ENCODE results near the gene KIRREL3. TPM values are rescaled to one million over a fixed set of nuclear protein-coding genes. Genes with fewer than 3 reads are reported as not detected.

Gene KIRREL3
- total RNA-seq, 1 donor from 2014 or later = 0.09 TPM

DNA sequence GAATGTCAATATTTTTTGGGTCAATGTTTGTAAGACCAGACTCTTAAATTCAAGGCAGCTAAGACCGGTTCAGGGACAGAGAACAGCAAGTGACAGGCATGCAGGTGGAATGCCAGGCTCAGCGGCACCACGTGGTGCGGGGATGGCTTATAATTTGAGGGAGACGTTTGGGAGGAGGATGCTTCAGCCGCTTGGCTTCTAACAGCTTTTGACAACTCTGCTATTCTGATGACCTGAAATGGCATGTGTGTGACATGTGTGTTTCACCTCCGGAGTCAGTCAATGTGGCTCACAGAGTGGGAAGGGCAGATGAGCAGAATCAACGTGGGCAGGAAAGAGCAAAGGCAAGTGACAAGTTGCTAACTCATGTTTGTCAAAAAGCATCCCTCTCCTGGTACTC lies 228.3 kb downstream of the KIRREL3 start:
- DNase-seq (ENCODE audit: low spot score) = no peak
- intact Hi-C loops (cut with DNase I) = no loop called here
- ATAC-seq = no peak

- intact Hi-C loops (cut with DNase I) = no loop called here
- ATAC-seq (no peak), DNase-seq (ENCODE audit: low spot score) (no peak)
Observed at GRCh38 chr11:126768702-126769101, 231.9 kb downstream of the KIRREL3 start.

DNA sequence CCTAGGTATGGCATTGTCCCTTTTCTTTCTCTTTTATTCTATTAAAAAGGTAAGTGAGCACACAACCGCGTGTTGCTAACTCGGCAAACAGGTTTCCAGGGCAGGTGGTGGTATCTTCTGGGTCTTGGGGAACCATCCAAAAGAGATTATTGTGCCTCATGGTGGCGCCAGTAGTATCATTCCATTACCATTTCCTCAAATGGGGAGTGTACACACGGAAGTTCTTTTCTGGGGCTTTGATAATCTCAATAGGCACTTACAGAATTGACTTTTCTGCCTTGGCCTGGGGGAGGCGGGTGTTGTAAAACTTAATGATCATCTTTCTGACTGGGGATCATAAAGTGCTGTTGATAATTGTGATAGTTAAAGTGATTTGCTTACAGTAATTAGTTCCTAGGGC lies 234.1 kb downstream of the KIRREL3 start:
- no peak for ATAC-seq
- intact Hi-C loops (cut with DNase I) = no loop called here
- DNase-seq (ENCODE audit: low spot score) = no peak

DNA sequence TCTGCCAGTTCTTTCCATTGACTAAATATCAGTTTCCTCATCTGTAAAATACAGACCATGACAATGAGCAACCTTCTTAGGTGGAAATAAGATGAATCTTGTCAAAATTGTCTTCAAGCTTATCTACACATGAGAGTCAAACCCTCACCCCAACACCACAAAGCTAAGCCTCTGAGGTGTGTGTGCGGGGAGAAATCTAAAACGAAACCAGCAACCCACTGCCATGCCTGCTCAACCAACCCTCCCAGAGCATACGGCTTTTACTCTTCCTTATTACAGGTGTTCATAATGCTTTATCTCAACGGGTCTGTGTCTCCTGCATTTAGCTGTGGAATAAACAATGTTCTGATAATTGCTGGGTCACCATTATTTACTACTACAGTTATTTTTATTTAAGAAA lies 235.4 kb downstream of the KIRREL3 start:
- no peak for ATAC-seq
- DNase-seq (ENCODE audit: low spot score) = no peak

DNA sequence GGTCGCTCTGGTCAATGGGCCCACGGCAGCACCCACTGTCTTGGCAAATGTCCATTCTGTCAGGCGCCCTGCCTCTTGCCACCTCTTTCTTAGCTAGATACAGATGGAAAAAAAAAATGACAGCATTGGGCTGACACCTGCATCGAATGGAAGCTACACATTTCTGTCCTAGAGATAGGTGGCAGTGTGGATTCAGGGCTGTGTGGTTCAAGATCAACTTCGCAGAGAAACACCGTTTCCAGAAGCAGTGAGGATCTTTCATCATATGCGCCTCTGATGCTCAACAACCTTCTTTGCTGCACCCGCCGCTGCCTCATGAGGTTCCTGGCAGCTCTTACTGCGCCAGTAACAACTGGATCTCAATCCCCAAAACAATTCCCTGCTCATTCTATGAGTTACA lies 236.3 kb downstream of the KIRREL3 start:
- ATAC-seq = no peak
- intact Hi-C loops (cut with DNase I) = no loop called here
- no peak for DNase-seq (ENCODE audit: low spot score)

More for the DNA sequence above, 235.4 kb downstream of the KIRREL3 start:
- intact Hi-C loops (cut with DNase I) = no loop called here

DNA sequence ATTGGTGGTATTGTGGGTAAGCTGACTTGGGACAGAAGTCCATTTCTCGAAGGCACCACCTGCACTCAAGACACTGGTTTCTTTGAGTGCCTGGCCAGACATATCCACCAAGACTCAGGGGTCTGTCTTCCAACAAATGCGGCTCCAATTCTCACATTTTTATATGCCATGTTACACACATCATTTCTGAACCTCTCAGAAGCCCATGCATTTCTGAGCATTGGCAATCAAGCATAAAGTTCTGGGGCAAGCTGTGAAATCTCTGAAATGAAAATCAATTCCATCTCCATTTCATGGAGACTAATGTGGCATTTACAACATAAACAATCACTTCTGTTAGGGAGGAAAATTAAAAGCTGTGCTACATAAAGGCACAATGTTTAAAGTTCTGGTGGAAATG lies 243.7 kb downstream of the KIRREL3 start:
- ATAC-seq = no peak
- no peak for DNase-seq (ENCODE audit: low spot score)
- intact Hi-C loops (cut with DNase I) = no loop called here

- intact Hi-C loops (cut with DNase I) = no loop called here
- DNase-seq (ENCODE audit: low spot score) (no peak), ATAC-seq (no peak)
Observed at GRCh38 chr11:126756421-126756820, 244.1 kb downstream of the KIRREL3 start.

- ATAC-seq (no peak), DNase-seq (ENCODE audit: low spot score) (no peak)
- intact Hi-C loops (cut with DNase I) = no loop called here
Observed at GRCh38 chr11:126755526-126755925, 245.0 kb downstream of the KIRREL3 start.

DNA sequence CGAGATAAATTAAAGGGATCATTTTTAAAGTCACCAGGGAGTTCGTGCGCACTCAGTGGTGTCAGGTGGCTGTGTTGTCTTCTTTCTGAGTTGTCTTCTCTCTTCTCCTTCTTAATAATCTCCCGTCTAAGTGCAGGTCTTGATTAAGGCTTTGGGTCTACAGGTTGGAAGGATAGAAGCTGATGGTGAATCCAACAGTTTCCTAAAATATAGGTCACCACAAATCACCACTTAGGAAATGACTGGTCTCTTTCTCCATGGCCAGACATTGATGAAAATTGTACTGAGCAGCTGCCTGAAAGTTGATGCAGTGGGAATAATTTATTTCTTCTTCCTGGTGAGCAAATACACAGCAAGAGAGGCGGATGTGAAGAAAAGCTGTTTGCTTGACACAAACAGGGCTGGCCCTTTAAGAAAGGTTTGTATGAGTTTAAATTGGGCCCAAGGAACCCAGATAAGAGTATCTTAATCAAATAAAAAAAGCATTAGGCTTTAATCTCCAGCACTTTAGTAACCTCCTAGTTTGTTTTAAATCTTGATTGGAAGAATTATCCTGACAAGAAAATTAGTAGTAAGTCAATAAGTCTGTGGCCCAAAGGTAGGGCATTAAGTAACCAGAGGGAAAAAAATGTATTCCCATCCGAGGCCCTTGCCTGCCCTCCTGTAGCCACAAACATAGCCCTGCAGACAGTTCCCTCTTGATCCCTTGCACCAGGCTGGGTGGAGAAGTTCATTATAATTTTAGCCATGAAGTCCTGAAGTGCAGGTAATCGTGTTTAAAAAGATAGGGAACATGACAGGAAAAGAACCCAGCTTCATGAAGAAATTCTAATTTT lies 245.8 kb downstream of the KIRREL3 start:
- intact Hi-C loops (cut with DNase I) = no loop called here
- DNase-seq (ENCODE audit: low spot score) = no peak
- no peak for ATAC-seq

DNA sequence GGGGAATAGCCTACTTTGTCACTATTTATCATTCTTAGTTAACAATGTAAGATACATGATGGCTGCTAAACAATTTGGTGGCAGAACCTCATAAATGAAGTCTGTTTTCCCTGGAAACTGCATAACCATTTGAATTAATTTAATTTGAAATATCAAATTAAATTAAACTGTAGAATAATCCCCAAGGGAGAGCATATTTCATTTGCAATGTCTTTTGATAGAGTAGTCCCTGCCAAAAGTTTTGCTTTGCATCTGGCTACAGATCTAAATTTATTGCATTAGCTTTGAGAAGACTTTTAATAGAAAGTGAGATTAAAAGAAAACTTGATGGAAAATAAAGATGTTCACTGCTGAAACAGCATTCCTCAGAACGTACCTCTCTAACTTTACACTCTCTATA lies 246.6 kb downstream of the KIRREL3 start:
- intact Hi-C loops (cut with DNase I) = no loop called here
- DNase-seq (ENCODE audit: low spot score) (no peak), ATAC-seq (no peak)

- no peak for ATAC-seq
- DNase-seq (ENCODE audit: low spot score) = no peak
- intact Hi-C loops (cut with DNase I) = no loop called here
Observed at GRCh38 chr11:126751242-126751641, 249.3 kb downstream of the KIRREL3 start.

DNA sequence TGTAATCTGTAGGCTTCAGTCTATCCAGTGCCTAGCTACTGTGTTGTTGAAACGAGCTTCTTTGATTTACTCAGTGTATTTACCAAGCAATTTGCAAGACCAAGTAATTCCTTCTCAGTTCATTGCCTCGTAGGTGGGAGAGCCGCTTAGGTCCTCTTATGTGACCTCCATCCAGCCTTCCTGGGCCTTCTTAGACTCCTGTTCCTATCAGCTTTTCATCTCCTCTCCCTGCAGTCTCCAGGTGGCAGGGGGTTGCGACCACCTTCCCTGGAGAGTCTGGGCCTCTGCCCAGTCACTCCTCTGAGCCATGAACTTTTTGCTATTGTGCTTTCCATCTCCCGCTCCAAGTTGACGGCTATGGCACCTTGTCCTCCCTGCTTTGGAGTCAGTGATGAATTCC lies 251.8 kb downstream of the KIRREL3 start:
- no peak for ATAC-seq
- DNase-seq (ENCODE audit: low spot score) = no peak
- intact Hi-C loops (cut with DNase I) = no loop called here

DNA sequence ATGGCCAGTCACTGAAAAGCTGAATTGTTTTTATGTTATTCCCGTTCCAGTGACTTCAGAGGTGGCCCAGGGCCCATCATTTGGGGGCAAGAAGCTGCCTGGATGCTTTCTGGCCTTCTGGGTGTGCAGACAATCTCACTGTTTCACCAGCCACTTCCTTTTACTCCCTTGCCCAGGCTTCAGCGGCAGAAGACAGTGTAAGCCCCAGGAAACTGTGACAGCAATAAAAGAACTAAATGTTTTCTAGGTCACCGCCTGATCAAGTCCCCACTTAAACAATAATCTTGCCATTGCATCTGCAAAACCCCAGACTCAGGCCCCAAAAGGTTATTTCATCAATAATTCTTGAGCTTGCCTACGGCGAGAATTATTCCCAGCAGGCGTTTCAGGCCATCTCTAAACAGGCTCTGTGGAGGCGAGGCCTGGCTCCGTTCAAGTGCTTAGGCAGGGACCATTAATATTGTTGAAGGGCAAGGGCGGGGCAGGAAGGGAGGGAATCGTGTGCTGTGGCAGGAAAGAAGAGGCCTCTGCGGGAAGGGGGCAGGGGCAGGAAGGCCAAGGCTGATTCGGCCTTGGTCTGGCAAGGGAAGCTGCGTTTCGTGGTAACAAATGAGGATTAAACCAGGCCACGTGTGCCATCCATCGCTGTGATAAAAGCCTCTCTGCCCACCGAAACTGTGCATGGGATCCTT lies 252.3 kb downstream of the KIRREL3 start:
- intact Hi-C loops (cut with DNase I) = no loop called here
- no peak for ATAC-seq
- no peak for DNase-seq (ENCODE audit: low spot score)

DNA sequence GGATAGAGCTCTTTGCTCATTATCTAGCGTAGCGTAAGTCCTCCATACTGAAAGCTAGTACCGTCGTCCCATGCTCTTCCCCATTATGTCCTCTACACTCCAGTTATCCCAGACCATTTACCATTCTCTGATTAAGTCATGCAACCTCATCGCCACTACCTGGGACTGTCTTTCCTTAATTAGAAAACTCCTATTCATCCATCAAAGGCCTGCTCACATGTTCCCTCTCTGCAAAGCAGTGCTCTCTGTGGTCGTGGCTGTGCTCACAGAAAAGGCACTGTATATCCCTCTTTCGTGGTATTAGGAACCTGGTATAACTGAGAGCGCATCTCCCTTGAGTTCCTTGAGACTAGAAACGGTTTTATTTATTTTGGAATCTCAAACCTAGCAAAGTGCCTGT lies 253.3 kb downstream of the KIRREL3 start:
- ATAC-seq (no peak), DNase-seq (ENCODE audit: low spot score) (no peak)
- intact Hi-C loops (cut with DNase I) = no loop called here

DNA sequence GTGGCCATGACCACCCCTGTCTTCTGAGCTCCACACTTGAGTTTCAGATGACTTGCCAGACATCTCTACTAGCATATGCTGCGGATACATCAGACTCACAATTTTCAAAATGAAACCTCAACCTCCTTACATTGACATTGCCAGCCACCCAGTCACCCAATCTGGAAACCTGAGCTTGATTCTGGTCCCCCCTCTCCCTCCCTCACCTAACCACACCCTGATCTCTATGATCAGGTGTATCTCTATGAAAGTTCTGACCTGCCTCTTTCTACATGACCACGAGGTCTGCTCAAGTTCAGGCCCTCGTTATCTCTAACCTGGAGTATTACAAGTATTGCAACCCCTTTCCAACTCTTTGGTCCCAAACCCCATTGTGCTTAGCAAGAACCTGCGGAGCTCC lies 254.1 kb downstream of the KIRREL3 start:
- intact Hi-C loops (cut with DNase I) = no loop called here
- no peak for ATAC-seq
- DNase-seq (ENCODE audit: low spot score) = no peak

DNA sequence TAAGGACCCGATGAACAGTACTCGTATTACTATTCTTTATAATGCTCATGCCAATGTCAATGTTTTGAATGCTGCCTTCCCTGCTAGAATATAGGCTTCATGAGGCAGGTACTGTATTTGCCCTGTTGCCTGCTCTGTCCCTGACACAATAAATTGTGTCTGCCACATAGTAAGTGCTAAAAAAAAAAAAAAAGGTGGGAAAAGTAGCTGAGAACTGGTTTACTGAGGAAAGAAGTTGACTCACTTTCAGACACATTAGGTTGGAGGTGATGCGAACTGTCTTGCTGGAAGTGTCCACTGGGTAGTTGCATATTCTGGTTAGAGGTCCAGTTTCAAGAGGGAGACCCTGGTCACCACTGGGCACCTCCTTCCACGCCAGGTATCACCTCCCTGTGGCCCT lies 255.9 kb downstream of the KIRREL3 start:
- DNase-seq (ENCODE audit: low spot score) (no peak), ATAC-seq (no peak)
- intact Hi-C loops (cut with DNase I) = no loop called here

- ATAC-seq = no peak
- no peak for DNase-seq (ENCODE audit: low spot score)
Observed at GRCh38 chr11:126743628-126744027, 256.9 kb downstream of the KIRREL3 start.

GRCh38 chr11:126742582-126742981 lies 258.0 kb downstream of the KIRREL3 start:
- intact Hi-C loops (cut with DNase I) = no loop called here
- no peak for ATAC-seq
- DNase-seq (ENCODE audit: low spot score) = no peak

More at GRCh38 chr11:126743628-126744027, 256.9 kb downstream of the KIRREL3 start:
- intact Hi-C loops (cut with DNase I) = no loop called here

DNA sequence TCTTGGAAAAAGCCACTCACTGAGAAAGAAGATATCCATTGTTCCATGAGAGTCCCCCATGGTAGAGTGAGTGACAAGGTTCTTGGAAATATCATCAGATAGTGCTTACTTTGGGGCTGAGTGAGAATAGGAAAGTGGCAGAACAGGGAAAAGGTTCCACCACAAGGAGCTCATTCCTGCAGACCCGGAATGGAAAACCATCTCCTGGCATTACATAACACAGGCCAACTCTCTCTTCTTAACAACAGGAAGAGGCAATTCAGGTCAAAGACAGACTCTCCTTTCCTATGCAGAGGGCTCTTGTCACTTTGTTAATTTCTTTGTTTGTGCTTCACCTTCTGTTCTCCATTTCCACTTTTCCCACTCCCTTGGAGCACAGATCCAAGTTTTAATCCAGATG lies 259.7 kb downstream of the KIRREL3 start:
- intact Hi-C loops (cut with DNase I) = no loop called here
- DNase-seq (ENCODE audit: low spot score) (no peak), ATAC-seq (no peak)

- no peak for DNase-seq (ENCODE audit: low spot score)
- intact Hi-C loops (cut with DNase I) = no loop called here
- no peak for ATAC-seq
Observed at GRCh38 chr11:126739499-126740145, 260.9 kb downstream of the KIRREL3 start.

Measured in sciatic nerve (tissue), 2 donors.